Measurements from ENCODE around the gene GSTM2. TPM values are rescaled to one million over a fixed set of nuclear protein-coding genes. Genes with fewer than 3 reads are reported as not detected.

GSTM2 gene
- total RNA-seq, 1 donor from 2014 or later: 22.6 TPM

- no peak for DNase-seq (ENCODE audit: low read depth)
Observed at GRCh38 chr1:109629372-109630030, 38.4 kb upstream of the GSTM2 start.

DNA sequence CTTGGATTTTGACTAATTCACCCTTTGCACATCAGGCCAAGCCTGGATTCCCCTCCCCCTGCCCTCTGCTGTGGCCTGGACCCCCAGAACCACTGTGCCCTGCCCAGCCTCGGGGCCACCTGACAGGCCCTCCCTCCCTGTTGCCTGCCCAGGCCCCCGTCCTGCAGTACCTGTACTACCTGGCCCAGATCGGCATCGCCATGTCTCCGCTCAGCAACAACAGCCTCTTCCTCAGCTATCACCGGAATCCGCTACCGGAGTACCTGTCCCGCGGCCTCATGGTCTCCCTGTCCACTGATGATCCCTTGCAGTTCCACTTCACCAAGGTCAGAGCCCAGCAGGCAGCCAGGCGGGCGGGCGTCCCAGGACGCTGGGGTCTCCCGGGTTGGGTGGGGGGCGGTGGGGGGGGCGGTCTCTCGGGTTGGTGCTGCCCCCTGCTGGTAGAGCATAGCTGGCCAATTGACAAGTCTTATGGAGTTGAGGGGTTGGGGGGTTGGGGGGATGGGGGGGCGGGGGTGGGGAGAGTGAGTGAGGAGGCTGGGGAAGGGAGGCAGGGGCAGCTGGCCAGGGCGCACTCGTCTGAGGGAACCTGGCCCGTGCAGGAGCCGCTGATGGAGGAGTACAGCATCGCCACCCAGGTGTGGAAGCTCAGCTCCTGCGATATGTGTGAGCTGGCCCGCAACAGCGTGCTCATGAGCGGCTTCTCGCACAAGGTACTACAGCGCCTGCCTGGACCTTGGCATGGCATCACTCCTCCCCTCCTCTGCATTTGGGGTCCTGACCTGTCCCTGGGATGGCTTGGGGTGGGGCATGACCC lies 37.6 kb upstream of the GSTM2 start:
- no peak for DNase-seq (ENCODE audit: low read depth)

DNA sequence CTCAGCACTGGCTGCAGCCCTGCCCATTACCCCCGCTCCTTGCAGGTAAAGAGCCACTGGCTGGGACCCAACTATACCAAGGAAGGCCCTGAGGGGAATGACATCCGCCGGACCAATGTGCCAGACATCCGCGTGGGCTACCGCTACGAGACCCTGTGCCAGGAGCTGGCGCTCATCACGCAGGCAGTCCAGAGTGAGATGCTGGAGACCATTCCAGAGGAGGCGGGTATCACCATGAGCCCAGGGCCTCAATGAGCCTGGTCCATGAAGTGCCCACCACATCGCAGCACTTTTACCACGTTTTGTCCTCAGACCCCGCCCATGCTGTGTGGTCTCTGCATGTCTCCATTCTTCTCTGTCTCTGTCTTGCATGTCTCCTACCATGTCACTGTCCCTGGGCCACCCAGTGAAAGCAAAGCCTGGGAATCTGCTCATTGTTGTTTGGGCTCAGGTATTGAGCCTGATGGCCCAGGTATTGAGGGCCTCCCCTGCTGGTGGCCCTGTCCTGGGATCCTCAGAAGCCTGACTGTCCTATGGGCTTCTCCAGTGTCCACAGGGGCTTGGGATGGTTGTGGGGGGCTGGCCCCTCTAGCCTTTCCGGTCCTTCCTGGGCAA lies 36.9 kb upstream of the GSTM2 start:
- DNase-seq (ENCODE audit: low read depth): no peak

- peak; percentile 93 for DNase-seq (ENCODE audit: low read depth)
Observed at GRCh38 chr1:109631513-109632505, 36.0 kb upstream of the GSTM2 start.

DNA sequence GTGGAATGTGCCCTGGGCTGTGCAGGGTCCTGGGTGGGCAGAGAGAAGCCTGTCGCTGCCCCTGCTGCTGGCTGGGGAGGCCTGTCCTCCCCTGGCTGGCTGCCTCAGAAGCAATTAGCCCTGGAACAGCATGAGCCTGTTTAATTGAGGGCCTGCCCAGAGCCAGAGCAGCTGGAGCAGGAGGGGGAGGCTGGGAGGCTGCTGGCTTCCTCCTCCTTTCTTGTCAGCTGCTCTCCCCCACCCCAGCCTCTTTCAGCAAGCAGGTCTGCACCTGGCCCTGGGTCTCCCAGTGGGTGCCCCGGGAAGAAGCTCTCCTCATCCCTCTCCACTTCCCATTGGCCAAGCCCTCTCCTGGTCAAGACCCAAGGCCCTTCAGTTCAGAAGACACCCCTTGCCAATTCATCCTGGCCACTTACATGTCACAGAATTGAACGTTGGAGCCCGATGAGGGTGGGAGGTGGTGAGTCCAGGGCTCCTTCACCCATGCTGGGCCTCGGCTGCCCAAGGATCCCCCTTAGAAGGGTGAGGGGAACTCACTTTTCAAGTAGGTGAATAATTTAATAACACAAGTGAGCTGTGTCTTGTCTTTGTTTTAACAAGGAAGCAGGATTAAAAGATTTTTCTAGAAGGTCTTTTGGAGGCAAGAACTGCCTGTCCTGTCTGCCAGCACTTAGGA lies 35.0 kb upstream of the GSTM2 start:
- peak; percentile 65 for DNase-seq (ENCODE audit: low read depth)

DNA sequence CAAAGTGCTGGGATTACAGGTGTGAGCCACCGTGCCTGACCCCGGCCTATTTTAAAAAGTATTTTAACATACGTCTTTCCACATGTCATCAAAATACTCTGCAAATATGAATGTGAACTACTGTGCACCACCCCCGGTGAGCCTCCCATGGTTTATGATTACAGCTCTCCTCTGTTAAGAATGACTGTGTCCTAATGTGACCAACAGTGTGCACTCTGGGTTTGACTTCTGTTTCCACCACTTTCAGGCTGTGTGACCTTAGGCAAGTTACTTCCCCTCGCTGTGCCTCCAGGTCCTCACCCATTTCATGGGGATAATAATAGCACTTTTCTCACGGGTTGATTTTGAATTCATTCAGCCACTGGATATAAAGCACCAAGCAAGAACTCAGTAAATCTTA lies 33.6 kb upstream of the GSTM2 start:
- DNase-seq (ENCODE audit: low read depth): no peak

DNA sequence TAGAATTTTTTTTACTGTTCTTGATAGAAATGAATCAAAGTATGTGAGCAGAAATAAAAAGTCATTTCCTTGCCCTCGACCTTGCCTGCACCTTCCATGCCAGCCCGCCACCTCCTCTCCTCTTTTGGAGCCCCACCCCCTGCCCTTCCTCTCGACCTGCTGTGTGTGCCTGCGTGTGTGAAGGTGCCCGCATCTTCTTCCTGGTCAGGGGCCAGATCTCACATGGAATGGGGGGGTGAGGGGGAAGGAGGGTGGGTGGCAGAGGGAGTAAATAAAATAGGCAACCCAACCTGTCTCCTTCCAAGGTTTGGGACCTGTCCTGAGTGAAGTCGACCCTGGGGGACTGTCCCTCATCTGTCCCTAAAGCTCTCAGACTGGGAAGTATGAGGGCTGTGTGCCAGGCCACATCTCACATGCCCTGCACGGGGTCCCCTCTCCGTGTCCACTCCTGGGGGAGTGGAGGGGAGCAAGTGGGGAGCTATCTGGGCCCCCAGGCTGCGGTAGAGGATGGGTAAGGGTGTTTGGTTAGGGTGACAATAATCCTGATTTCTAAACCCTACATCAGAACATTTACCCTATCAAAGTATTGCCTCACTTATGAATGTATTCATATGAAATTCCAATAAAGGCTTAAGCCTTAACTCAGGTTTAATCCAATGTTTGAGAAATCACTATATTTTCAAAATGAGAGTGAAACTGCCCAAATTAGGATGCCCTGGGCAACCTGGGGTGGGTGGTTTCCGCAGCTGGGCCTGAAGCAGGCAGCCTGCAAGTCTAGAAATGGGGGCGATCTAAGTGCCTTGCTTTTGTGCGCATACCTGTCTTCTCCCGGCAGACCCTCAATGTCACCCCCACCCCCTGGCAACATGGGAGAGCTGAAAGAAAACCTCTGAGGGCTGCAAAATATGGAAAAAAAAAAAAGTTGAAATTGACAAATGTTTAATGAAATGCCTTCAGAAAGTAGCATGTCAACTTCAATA lies 32.8 kb upstream of the GSTM2 start:
- no peak for DNase-seq (ENCODE audit: low read depth)

DNA sequence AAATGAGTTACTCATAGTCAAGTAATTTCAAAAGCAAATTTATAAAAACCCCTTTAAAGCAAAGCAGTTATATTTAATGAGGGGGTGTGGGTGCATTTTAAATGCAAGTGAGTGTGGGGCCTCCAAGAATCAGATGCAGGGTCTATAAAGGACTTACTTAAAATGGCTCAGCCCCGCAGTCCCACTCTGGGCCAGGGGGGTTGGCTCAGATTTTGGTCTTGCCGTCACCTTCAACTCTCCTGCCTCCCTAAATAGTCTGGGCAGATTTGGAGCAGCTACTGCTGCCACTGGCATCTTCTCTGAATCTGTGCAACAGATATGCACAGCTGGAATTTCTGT lies 32.0 kb upstream of the GSTM2 start:
- DNase-seq (ENCODE audit: low read depth): no peak

GRCh38 chr1:109636201-109636952 lies 31.5 kb upstream of the GSTM2 start:
- DNase-seq (ENCODE audit: low read depth): no peak

GRCh38 chr1:109637446-109637845 lies 30.4 kb upstream of the GSTM2 start:
- no peak for DNase-seq (ENCODE audit: low read depth)

GRCh38 chr1:109639063-109639840 lies 28.6 kb upstream of the GSTM2 start:
- no peak for DNase-seq (ENCODE audit: low read depth)

DNA sequence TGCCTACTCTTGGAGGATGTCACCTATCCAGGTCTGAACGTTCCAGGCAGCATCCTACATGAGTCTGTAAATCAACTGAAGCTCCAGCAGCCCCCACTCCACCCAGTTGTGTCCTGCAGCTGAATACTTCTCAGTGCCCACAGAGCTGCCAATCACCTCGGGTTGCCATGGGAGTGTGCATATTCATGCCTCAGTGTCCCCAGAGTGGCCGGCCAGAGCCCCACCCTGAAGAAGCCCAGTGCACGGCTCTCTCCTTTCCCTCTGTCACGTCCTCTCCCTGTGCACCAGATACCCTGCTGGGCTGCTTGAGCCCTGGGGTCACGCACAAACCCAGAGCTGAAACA lies 28.0 kb upstream of the GSTM2 start:
- DNase-seq (ENCODE audit: low read depth): no peak

DNA sequence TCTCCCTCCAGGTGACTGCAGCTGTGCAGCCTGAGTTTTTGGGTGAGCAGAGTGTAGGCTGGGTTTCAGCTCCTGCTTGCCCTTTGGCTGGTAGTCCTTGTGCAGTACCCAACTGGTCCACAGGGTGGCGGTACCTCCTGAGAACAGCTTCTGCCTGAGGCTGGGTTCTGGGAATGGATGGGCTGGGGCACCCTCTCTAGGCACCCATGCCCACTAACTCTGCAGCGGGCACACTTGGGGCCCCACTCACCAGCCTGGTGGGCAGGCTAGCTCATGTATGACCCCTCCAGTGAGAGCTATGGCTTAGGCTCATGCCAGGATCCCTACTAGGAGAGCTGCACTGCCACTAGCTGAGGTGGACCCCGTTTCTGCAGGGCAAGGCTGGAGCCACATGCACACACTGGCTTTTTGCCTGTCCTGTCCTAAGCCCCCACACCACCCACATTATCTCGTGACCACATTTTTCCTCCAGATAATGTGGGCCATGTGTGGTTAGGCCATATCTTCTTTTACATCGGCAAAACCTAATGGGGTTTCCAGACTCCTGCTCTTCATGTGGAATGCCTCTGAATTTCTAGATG lies 27.5 kb upstream of the GSTM2 start:
- DNase-seq (ENCODE audit: low read depth): peak; percentile 78

DNA sequence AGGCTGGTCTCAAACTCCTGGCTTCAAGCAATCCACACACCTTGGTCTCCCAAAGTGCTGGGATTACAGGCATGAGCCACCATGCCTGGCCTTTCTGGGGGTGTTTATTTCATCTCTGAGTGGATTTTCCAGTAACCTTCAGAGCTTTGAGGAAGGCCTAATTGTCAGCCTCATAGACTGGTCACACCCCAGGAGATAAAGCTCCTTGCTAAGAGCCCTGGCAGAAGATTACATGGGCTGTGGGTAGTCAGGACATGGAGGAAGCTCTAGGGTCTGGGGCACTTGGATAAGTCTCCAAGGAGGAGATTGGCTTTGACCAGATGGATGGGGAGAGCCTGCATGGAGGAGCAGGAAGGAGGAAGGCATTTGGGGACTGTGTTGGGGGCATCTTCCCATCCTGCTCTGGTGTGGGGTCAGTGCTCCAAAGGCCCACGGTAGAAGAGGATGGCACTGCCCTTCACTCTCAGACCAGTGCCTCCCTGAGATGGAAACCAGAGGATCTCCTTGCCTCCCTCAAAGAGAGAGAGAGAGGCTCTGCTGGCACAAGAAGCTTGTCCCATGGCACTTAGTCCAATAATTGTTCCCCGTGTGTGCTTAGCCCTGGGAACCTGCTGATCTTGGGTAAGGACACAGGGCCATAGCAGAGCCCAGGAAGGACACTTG lies 26.6 kb upstream of the GSTM2 start:
- DNase-seq (ENCODE audit: low read depth): no peak

DNA sequence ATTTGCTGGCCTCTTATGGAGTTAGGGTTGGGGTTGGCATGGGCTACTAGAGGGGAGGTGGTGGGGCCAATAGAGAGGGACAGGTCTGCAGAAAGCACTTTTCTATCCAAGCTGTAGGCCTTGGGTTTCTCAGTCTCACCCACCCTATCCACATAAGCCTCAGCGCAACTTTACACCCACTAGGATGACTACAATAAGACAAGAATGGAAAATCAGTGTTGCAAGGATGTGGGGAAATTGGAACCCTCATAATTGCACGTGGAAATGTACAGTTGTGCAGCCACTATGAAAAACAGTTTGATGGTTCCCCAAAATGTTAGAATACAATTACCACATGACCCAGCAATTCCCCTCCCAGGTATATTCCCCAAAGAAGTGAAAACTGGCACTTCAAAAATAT lies 26.0 kb upstream of the GSTM2 start:
- DNase-seq (ENCODE audit: low read depth): no peak

DNA sequence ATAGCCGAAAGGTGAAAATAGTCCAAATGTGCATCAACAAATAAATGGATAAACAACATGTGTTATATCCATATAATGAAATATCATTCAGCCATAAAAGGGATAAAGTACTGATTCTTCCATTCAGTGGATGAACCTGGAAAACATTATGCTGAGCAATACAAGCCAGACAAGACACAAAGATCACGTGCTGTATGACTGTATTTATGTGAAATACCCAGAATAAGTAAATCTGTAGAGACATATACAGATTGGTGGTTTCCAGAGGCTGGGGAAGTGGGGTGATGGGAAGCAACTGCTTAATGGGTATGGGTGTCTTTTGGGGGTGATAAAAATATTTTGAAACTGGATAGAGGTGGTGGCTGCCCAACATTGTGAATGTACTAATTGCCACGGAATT lies 25.2 kb upstream of the GSTM2 start:
- DNase-seq (ENCODE audit: low read depth): no peak

Measured in myocyte (in vitro differentiated cells).